H9 (cell line): ENCODE measurements around the gene RAP1B. TPM values are rescaled to one million over a fixed set of nuclear protein-coding genes. Genes with fewer than 3 reads are reported as not detected.

Source experiments
- DNase-seq: peaks from one replicate; pipeline ENCODE4 v3.0.0-alpha.2; 2017
- H2AFZ ChIP-seq: one replicate; pipeline ENCODE4 v1.6.1; 2013; ENCODE audit warnings: mild to moderate bottlenecking, low read length, control low read depth, moderate library complexity
- H2AK5ac ChIP-seq: 2 replicates; pipeline ENCODE4 v1.6.1; 2013; ENCODE audit warnings: low read length, control low read depth, mixed read lengths; ENCODE audit not compliant: insufficient read length
- H2BK120ac ChIP-seq: one replicate; pipeline ENCODE4 v1.6.1; 2013; ENCODE audit warnings: low read depth, mild to moderate bottlenecking, low read length, control low read depth, inconsistent platforms; ENCODE audit not compliant: poor library complexity, severe bottlenecking
- H2BK12ac ChIP-seq: 2 replicates; pipeline ENCODE4 v1.6.1; 2013; ENCODE audit warnings: low read length, control low read depth, mixed read lengths, low read depth; ENCODE audit not compliant: insufficient read length
- H2BK15ac ChIP-seq: 2 replicates; pipeline ENCODE4 v1.6.1; 2013; ENCODE audit warnings: low read depth, low read length, control low read depth
- H2BK20ac ChIP-seq: one replicate; pipeline ENCODE4 v1.6.1; 2013; ENCODE audit warnings: low read depth, mild to moderate bottlenecking, low read length, control low read depth, inconsistent platforms; ENCODE audit not compliant: poor library complexity, severe bottlenecking
- H2BK5ac ChIP-seq: 2 replicates; pipeline ENCODE4 v1.6.1; 2013; ENCODE audit warnings: low read length, control low read depth, mixed read lengths; ENCODE audit not compliant: insufficient read length
- H3K14ac ChIP-seq: 2 replicates; pipeline ENCODE4 v1.6.1; 2013; ENCODE audit warnings: low read length, control low read depth; ENCODE audit not compliant: insufficient read depth
- H3K18ac ChIP-seq: 2 replicates; pipeline ENCODE4 v1.6.1; 2013; ENCODE audit warnings: low read depth, mild to moderate bottlenecking, mixed read lengths, low read length, control low read depth; ENCODE audit not compliant: insufficient read length
- H3K23ac ChIP-seq: 2 replicates; pipeline ENCODE4 v1.6.1; 2013; ENCODE audit warnings: low read length, control low read depth, mixed read lengths, low read depth; ENCODE audit not compliant: insufficient read length
- H3K23me2 ChIP-seq: 2 replicates; pipeline ENCODE4 v1.6.1; 2013; ENCODE audit warnings: low read depth, mild to moderate bottlenecking, mixed read lengths, low read length, control low read depth; ENCODE audit not compliant: insufficient read length, poor library complexity, severe bottlenecking
- H3K27ac ChIP-seq: 2 replicates; pipeline ENCODE4 v1.5.1; 2013; ENCODE audit warnings: low read length, control low read depth, mixed read lengths, low read depth; ENCODE audit not compliant: insufficient read length
- H3K27me3 ChIP-seq: 2 replicates; pipeline ENCODE4 v1.6.1; 2013; ENCODE audit warnings: low read length, control low read depth, inconsistent platforms; ENCODE audit not compliant: insufficient read depth
- H3K4ac ChIP-seq: 2 replicates; pipeline ENCODE4 v1.6.1; 2013; ENCODE audit warnings: low read depth, mild to moderate bottlenecking, control low read depth, inconsistent platforms, low read length, moderate library complexity
- H3K4me1 ChIP-seq: 2 replicates; pipeline ENCODE4 v1.6.1; 2013; ENCODE audit warnings: low read length, control low read depth, inconsistent platforms; ENCODE audit not compliant: insufficient read depth
- H3K4me2 ChIP-seq: 2 replicates; pipeline ENCODE4 v1.6.1; 2013; ENCODE audit warnings: low read length, control low read depth, mixed read lengths; ENCODE audit not compliant: insufficient read length, insufficient read depth
- H3K56ac ChIP-seq: 2 replicates; pipeline ENCODE4 v1.6.1; 2013; ENCODE audit warnings: low read depth, mild to moderate bottlenecking, mixed read lengths, low read length, control low read depth; ENCODE audit not compliant: insufficient read length
- H3K79me1 ChIP-seq: 2 replicates; pipeline ENCODE4 v1.6.1; 2013; ENCODE audit warnings: low read depth, mild to moderate bottlenecking, moderate library complexity, low read length, control low read depth, inconsistent platforms; ENCODE audit not compliant: insufficient read depth, poor library complexity, severe bottlenecking
- H3K79me2 ChIP-seq: 2 replicates; pipeline ENCODE4 v1.6.1; 2013; ENCODE audit warnings: low read length, control low read depth, inconsistent platforms; ENCODE audit not compliant: insufficient read depth
- H3K9ac ChIP-seq: 2 replicates; pipeline ENCODE4 v1.6.1; 2013; ENCODE audit warnings: low read length, control low read depth, mixed read lengths; ENCODE audit not compliant: insufficient read length; ENCODE audit errors: extremely low read depth
- H3K9me3 ChIP-seq: one replicate; pipeline ENCODE4 v1.6.1; 2013; ENCODE audit warnings: low read depth, low read length, inconsistent platforms; ENCODE audit not compliant: control insufficient read depth
- H3T11ph ChIP-seq: one replicate; pipeline ENCODE4 v1.6.1; 2013; ENCODE audit warnings: mild to moderate bottlenecking, low read length, control low read depth, inconsistent platforms
- H4K20me1 ChIP-seq: one replicate; pipeline ENCODE4 v1.6.1; 2013; ENCODE audit not compliant: control insufficient read depth, insufficient read length, insufficient read depth
- H4K5ac ChIP-seq: 2 replicates; pipeline ENCODE4 v1.6.1; 2013; ENCODE audit warnings: low read depth, mild to moderate bottlenecking, mixed read lengths, low read length, control low read depth; ENCODE audit not compliant: insufficient read length
- H4K8ac ChIP-seq: replicated peaks from 2 replicates; pipeline ENCODE4 v1.6.1; 2013; ENCODE audit warnings: low read length, control low read depth, mixed read lengths, low read depth; ENCODE audit not compliant: insufficient read length
- H4K91ac ChIP-seq: 2 replicates; pipeline ENCODE4 v1.6.1; 2013; ENCODE audit warnings: low read depth, mild to moderate bottlenecking, moderate library complexity, mixed read lengths, low read length, control low read depth; ENCODE audit not compliant: insufficient read length
- H3K27ac Mint-ChIP-seq, 3 experiments: 2 replicates in 2 of 3; 3 replicates in 1 of 3; pipeline ENCODE4 v1.8.0; 2020 to 2021; ENCODE audit warnings: mixed read lengths in 3 of 3, mild to moderate bottlenecking in 1 of 3, moderate library complexity in 1 of 3
- H3K27me3 Mint-ChIP-seq: 2 replicates; pipeline ENCODE4 v1.8.0; 2021; ENCODE audit warnings: low read depth, mild to moderate bottlenecking, moderate library complexity, mixed read lengths
- H3K36me3 Mint-ChIP-seq, 3 experiments: 2 replicates in 2 of 3; 3 replicates in 1 of 3; pipeline ENCODE4 v1.8.0; 2020 to 2021; ENCODE audit warnings: low read depth in 3 of 3, mixed read lengths in 3 of 3; ENCODE audit not compliant: insufficient read depth in 1 of 3
- H3K4me1 Mint-ChIP-seq, 2 experiments: 2 replicates each; pipeline ENCODE4 v1.8.0; 2020; ENCODE audit warnings: mixed read lengths in 2 of 2
- H3K4me3 Mint-ChIP-seq, 2 experiments: 2 replicates in 1 of 2; 3 replicates in 1 of 2; pipeline ENCODE4 v1.8.0; 2020 to 2021; ENCODE audit warnings: mild to moderate bottlenecking in 2 of 2, mixed read lengths in 2 of 2, moderate library complexity in 1 of 2
- H3K9me3 Mint-ChIP-seq, 2 experiments: 2 replicates in 1 of 2; 3 replicates in 1 of 2; pipeline ENCODE4 v1.8.0; 2020; ENCODE audit warnings: mild to moderate bottlenecking in 2 of 2, mixed read lengths in 2 of 2, moderate library complexity in 1 of 2
- CTCF ChIP-seq: fragments of 200-600 bp; sonication (generic); conservative IDR thresholded peaks from 3 replicates; pipeline ENCODE4 v1.8.0; 2021; ENCODE audit warnings: antibody characterized with exemption, mild to moderate bottlenecking
- total RNA-seq: library from RNA; stranded (reverse); gene quantifications from 2 replicates; pipeline ENCODE4 v1.2.1, GENCODE V29; 2021

The RAP1B gene
- total RNA-seq, 1 experiment from 2014 or later: 97.7 TPM

- Histone ChIP-seq H2BK120ac (no peak overlapping the region), H2AFZ (no peak overlapping the region), H4K8ac (no peak overlapping the region), H3K23ac (no peak overlapping the region), H3K4ac (no peak overlapping the region), H4K5ac (no peak overlapping the region), H4K91ac (no peak overlapping the region), H3K56ac (no peak overlapping the region), H3K79me1 (peaks cover 9% of the 10 kb centered on the region), H3K79me2 (peaks cover 9% of the 10 kb centered on the region; the same call in 1 of the 2 replicates), H2BK15ac (no peak overlapping the region), H3K9me3 (no peaks in the 10 kb centered on the region), H2BK5ac (no peak overlapping the region), H2BK20ac (no peak overlapping the region), H3K14ac (no peak overlapping the region), H3K27ac (no peak overlapping the region), H3K18ac (no peak overlapping the region), H3T11ph (no peak overlapping the region), H3K4me1 (no peaks in the 10 kb centered on the region), H2BK12ac (no peak overlapping the region), H2AK5ac (no peak overlapping the region), H3K23me2 (no peaks in the 10 kb centered on the region), H3K27me3 (no peaks in the 10 kb centered on the region), H3K9ac (no peak overlapping the region), H4K20me1 (no peaks in the 10 kb centered on the region), H3K4me2 (no peak overlapping the region)
- no peak for TF ChIP-seq CTCF
- Mint-ChIP-seq H3K27ac (no peak overlapping the region), H3K36me3 (peaks cover 9 to 11% (median 9%) of the 10 kb centered on the region in 3 experiments), H3K27me3 (no peaks in the 10 kb centered on the region), H3K9me3 (peaks cover 2 to 7% of the 10 kb centered on the region in 2 experiments; a peak in 4 of 5 replicates), H3K4me3 (no peak overlapping the region), H3K4me1 (no peaks in the 10 kb centered on the region)
- no peak for DNase-seq
These were observed 21.8 kb downstream of the RAP1B start for GRCh38 chr12:68632486-68632885.
